Measurements from ENCODE around the gene TREH.
A peak's percentile ranks its signal among the peaks of the same experiment; 100 is the strongest.

TREH gene

DNA sequence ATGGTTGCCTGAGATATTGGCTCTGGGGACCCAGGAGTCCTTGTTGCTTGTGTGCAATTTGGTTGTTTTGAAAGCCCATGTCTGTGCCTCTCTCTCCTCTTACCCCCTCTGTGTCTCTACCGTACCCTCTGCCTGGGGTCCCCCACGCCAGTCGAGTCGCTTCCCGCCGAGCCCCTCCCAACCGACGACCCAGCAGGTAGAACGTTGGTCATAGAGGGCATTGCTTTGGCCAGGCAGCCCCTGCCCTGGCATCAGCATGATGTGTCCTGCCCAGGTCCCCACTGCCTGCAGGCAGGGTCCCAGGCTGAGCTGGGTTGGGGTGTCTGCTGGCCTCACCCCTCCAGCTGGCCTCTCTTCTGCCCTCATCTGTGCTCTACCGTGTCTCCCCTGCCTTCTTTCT, 35.0 kb downstream of the TREH start:
- DNase-seq: no peak

- DNase-seq: no peak
Observed at GRCh38 chr11:118643995-118644345, 35.5 kb downstream of the TREH start.

DNA sequence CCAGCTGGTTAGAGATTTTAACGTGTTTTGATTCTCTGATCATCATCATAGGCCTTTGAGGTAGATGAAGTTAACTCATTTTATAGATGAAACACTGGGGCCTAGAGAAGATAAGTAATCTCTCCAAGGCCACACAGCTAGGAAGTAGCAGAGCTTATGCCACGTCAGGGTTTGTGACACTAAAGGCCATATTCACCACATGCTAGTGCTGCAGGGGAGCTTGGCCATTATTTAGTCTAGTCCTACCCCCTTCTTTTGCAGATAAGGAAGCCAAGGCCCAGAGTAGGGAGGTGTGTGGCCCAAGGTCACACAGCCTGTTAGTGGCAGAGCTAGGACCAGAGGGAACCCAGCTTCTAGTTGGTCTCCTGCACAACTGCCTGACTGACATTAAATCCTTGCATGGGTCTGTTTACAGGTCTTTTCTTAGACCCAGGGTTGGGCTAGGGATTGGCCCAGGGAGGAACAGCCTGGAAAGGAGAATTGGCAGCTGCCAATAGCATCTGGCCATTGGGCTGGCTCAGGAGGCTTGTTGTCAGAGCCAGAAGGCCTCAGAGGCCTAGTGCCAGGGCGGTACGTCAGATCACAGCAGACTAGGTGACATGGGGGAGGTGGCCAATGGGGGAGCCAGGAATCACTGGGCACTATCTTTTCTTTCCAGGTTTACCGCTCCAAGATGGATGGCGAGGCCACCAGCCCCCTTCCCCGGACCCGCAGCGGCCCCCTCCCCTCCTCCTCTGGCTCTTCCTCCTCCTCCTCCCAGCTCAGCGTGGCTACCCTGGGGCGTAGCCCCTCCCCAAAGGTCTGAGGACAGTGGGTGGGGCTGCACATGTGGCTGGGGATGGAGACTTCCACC, 36.1 kb downstream of the TREH start:
- DNase-seq: no peak

- no peak for DNase-seq
Observed at GRCh38 chr11:118641397-118642019, 37.9 kb downstream of the TREH start.

- DNase-seq: no peak
Observed at GRCh38 chr11:118640332-118641154, 38.9 kb downstream of the TREH start.

- no peak for DNase-seq
Observed at GRCh38 chr11:118639899-118640298, 39.6 kb downstream of the TREH start.

- DNase-seq: no peak
Observed at GRCh38 chr11:118638726-118639125, 40.7 kb downstream of the TREH start.

- DNase-seq: no peak
Observed at GRCh38 chr11:118636569-118637290, 42.7 kb downstream of the TREH start.

GRCh38 chr11:118635642-118636041, 43.8 kb downstream of the TREH start:
- DNase-seq: no peak

- no peak for DNase-seq
Observed at GRCh38 chr11:118635237-118635591, 44.2 kb downstream of the TREH start.

- peak; percentile 7 for DNase-seq
Observed at GRCh38 chr11:118634431-118635236, 44.8 kb downstream of the TREH start.

DNA sequence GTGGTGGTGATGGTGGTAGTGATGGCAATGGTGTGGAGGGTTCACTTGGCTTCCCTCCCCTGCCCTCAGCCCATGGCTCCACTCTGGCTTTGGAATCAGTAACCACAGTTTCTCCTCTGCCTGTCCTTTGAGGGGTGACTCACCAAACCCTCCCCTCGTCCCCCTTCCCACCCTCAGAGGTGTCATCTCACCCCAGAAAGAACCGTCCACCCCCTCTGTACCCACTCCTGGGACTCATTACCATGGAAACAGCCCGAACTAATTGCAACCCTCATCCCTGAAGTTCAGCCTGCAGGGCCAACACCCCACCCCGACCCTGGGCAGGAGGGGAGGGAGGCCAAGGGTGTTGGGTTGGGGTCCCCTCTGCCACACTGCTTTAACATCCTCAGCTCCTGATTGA, 45.5 kb downstream of the TREH start:
- no peak for DNase-seq

GRCh38 chr11:118633319-118633690, 46.1 kb downstream of the TREH start:
- no peak for DNase-seq

GRCh38 chr11:118632577-118633318, 46.7 kb downstream of the TREH start:
- DNase-seq: no peak

DNA sequence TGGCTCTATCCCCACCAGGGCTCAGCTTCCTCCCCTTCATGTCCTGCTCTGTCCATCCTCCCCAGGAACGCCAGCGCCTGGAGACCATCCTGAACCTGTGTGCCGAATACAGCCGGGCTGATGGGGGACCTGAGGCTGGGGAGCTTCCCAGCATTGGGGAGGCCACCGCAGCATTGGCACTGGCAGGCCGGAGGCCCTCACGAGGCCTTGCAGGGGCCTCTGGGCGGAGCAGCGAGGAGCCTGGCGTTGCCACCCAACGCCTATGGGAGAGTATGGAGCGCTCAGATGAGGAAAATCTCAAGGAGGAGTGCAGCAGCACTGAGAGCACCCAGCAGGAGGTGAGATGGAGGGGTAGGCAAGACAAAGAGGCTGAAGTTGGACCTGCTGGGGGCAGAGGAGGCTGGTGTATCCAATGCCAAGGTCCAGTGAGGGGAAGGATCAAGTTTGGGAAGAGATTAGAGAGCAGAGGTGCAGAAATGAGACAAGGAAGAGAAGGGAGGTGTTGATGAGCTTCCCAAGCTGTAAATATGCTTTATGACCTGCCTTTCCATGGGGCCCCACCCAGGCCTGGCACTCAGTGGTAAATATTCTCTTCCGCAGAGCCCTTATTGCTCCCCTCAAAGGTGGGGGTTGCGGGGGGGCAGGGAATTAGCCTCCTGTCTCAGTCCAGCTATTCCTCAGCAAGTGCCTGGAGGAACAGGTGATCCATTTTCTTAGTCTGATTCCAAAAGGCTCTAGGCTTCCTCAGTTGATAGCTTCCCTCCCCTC, 48.1 kb downstream of the TREH start:
- DNase-seq: no peak

GRCh38 chr11:118629761-118630661, 49.4 kb downstream of the TREH start:
- DNase-seq: no peak

GRCh38 chr11:118628861-118629549, 50.4 kb downstream of the TREH start:
- no peak for DNase-seq

DNA sequence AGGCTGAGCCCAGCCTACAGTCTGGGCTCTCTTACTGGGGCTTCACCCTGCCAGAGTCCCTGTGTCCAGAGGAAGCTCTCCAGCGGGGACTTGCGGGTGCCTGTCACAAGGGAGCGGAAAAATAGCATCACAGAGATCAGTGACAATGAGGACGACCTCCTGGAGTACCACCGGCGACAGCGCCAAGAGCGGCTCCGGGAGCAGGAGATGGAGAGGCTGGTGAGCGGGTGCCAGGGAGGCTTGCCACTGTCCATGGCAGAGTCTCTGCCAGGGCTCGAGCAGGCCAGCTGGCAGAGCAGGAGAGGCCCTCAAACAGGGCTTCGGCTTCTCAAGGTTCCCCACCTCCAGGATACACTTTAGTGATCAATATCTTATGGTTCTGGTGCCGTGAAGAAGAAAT, 51.0 kb downstream of the TREH start:
- DNase-seq: no peak

DNA sequence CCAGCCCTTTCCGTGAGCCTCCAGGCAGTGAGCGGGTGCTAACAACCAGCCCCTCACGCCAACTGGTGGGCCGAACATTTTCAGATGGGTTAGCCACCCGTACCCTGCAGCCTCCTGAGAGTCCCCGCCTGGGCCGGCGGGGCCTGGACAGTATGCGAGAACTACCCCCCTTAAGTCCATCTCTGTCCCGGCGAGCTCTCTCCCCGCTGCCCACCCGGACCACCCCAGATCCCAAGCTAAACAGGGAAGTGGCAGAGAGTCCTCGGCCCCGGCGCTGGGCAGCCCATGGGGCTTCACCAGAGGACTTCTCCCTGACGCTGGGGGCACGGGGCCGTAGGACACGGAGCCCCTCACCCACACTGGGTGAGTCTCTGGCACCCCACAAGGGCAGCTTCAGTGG, 51.4 kb downstream of the TREH start:
- DNase-seq: no peak
